Neural progenitor cell (in vitro differentiated cells): ENCODE results near the gene SEL1L3. TPM values are rescaled to one million over a fixed set of nuclear protein-coding genes. Genes with fewer than 3 reads are reported as not detected.

ENCODE experiments used
- DNase-seq: peaks from one replicate; pipeline ENCODE4 v3.0.0-alpha.2; 2016; ENCODE audit warnings: low spot score
- H2AFZ ChIP-seq: fragments of 200-600 bp; sonication (generic); replicated peaks from 2 replicates; pipeline ENCODE4 v1.6.1; 2016; ENCODE audit warnings: antibody characterized with exemption
- H3F3A ChIP-seq: fragments of 200-600 bp; sonication (generic); 2 replicates; pipeline ENCODE4 v1.6.1; 2016; ENCODE audit warnings: antibody characterized with exemption, low read depth
- H3K27ac ChIP-seq: fragments of 200-600 bp; sonication (generic); 2 replicates; pipeline ENCODE4 v1.5.1; 2016; ENCODE audit warnings: mild to moderate bottlenecking
- H3K27me3 ChIP-seq: fragments of 200-600 bp; sonication (generic); 2 replicates; pipeline ENCODE4 v1.6.1; 2016; ENCODE audit warnings: mild to moderate bottlenecking, moderate library complexity
- H3K36me3 ChIP-seq: fragments of 200-600 bp; sonication (generic); 2 replicates; pipeline ENCODE4 v1.5.1; 2016
- H3K4me1 ChIP-seq: fragments of 200-600 bp; sonication (generic); 2 replicates; pipeline ENCODE4 v1.6.1; 2016; ENCODE audit warnings: mixed run types
- H3K4me2 ChIP-seq: fragments of 200-600 bp; sonication (generic); 2 replicates; pipeline ENCODE4 v1.6.1; 2016
- H3K4me3 ChIP-seq: fragments of 200-600 bp; sonication (generic); 2 replicates; pipeline ENCODE4 v1.5.1; 2016
- H3K79me2 ChIP-seq: fragments of 200-600 bp; sonication (generic); 2 replicates; pipeline ENCODE4 v1.6.1; 2016; ENCODE audit warnings: low read depth
- H3K9ac ChIP-seq: fragments of 200-600 bp; sonication (generic); 2 replicates; pipeline ENCODE4 v1.6.1; 2016
- H3K9me3 ChIP-seq: fragments of 200-600 bp; sonication (generic); 2 replicates; pipeline ENCODE4 v1.5.1; 2016; ENCODE audit warnings: low read depth
- H4K20me1 ChIP-seq: fragments of 200-600 bp; sonication (generic); 2 replicates; pipeline ENCODE4 v1.6.1; 2016; ENCODE audit warnings: low read depth
- H3K27ac Mint-ChIP-seq: 3 replicates; pipeline ENCODE4 v1.8.0; 2021; ENCODE audit warnings: mixed read lengths
- H3K27me3 Mint-ChIP-seq: 2 replicates; pipeline ENCODE4 v1.8.0; 2022; ENCODE audit warnings: low read depth, mild to moderate bottlenecking, inconsistent platforms, moderate library complexity, mixed read lengths; ENCODE audit not compliant: insufficient read depth
- H3K36me3 Mint-ChIP-seq: 3 replicates; pipeline ENCODE4 v1.8.0; 2021; ENCODE audit warnings: mixed read lengths
- H3K4me1 Mint-ChIP-seq: 3 replicates; pipeline ENCODE4 v1.8.0; 2021; ENCODE audit warnings: mixed read lengths
- H3K4me3 Mint-ChIP-seq: 3 replicates; pipeline ENCODE4 v1.8.0; 2021; ENCODE audit warnings: mild to moderate bottlenecking, moderate library complexity, mixed read lengths
- H3K9me3 Mint-ChIP-seq: 3 replicates; pipeline ENCODE4 v1.8.0; 2020; ENCODE audit warnings: mixed read lengths
- EZH2 ChIP-seq: fragments of 200-600 bp; sonication (generic); IDR thresholded peaks from 2 replicates; pipeline ENCODE4 v1.6.1; 2017; ENCODE audit warnings: antibody characterized with exemption, mild to moderate bottlenecking, moderate library complexity
- EZH2phosphoT487 ChIP-seq: fragments of 200-600 bp; sonication (generic); IDR thresholded peaks from 2 replicates; pipeline ENCODE4 v1.6.1; 2017; ENCODE audit warnings: antibody characterized with exemption
- total RNA-seq: library from RNA; depleted of rRNA; stranded (reverse); fragments of >200 nt; gene quantifications from 2 replicates; pipeline ENCODE4 v1.2.3, GENCODE V29; 2015; ENCODE audit warnings: low replicate concordance
- TF ChIP-seq, protein P1 (sequence below): fragments of 200-600 bp; sonication (generic); IDR thresholded peaks from 2 replicates; pipeline ENCODE4 v1.5.1; 2017; ENCODE audit warnings: antibody characterized with exemption, mild to moderate bottlenecking

SEL1L3 gene
- total RNA-seq, 1 donor from 2014 or later: 87.2 TPM

DNA sequence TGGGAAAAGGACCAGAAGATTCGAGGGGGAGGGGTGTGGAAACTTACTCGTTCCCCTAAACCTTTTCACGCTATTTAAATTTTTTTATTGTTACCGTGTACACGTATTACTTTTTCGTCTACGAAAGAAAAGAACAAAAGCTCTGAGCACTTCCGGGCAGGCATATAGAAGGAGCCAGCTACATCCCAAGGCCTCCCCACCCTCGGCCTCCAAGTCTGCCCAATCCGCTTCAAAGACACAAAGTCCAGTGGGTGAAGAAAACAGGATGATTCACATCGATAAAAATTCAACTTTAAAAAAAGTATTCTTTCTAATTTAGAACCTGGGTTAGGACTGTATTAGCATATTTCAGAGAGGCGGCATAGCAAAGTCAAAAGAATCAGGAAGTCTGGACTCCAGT lies 23.1 kb downstream of the SEL1L3 start:
- Histone ChIP-seq H3K4me2 (no peak overlapping the region), H3K36me3 (no peaks in the 10 kb centered on the region), H3K9me3 (no peaks in the 10 kb centered on the region), H3F3A (no peaks in the 10 kb centered on the region), H3K9ac (no peak overlapping the region), H3K4me3 (no peak overlapping the region), H3K27ac (no peak overlapping the region), H4K20me1 (no peaks in the 10 kb centered on the region), H3K79me2 (no peaks in the 10 kb centered on the region), H3K27me3 (no peaks in the 10 kb centered on the region), H3K4me1 (peaks cover 8% of the 10 kb centered on the region), H2AFZ (no peak overlapping the region)
- no peak for DNase-seq
- Mint-ChIP-seq H3K27me3 (no peaks in the 10 kb centered on the region), H3K9me3 (no peaks in the 10 kb centered on the region), H3K4me3 (no peak overlapping the region), H3K36me3 (peaks cover 6% of the 10 kb centered on the region), H3K27ac (no peak overlapping the region), H3K4me1 (peaks cover 14% of the 10 kb centered on the region)
- TF ChIP-seq EZH2: no peak
- TF ChIP-seq, protein P1, sequence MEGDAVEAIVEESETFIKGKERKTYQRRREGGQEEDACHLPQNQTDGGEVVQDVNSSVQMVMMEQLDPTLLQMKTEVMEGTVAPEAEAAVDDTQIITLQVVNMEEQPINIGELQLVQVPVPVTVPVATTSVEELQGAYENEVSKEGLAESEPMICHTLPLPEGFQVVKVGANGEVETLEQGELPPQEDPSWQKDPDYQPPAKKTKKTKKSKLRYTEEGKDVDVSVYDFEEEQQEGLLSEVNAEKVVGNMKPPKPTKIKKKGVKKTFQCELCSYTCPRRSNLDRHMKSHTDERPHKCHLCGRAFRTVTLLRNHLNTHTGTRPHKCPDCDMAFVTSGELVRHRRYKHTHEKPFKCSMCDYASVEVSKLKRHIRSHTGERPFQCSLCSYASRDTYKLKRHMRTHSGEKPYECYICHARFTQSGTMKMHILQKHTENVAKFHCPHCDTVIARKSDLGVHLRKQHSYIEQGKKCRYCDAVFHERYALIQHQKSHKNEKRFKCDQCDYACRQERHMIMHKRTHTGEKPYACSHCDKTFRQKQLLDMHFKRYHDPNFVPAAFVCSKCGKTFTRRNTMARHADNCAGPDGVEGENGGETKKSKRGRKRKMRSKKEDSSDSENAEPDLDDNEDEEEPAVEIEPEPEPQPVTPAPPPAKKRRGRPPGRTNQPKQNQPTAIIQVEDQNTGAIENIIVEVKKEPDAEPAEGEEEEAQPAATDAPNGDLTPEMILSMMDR: no peak
- no peak for TF ChIP-seq EZH2phosphoT487

DNA sequence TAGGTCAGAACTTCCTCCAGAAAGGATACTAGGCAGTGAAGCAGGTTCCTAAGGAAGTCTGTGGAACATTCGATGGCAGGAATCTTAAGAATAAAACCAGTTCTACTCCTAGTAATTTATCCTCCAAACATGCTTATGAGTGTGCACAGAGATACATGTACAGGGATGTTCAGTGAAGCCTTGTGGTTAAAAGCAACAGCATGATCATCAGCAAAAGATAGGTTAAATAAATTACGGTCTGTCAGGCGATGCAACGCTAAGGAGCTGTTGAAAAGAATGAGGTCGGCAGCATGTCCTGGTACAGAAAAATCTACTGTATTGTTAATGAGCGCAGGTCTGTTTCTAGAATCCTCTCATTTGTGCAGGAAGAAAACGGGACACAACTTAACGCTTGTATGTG lies 23.6 kb downstream of the SEL1L3 start:
- Histone ChIP-seq H3K9ac (no peak overlapping the region), H3K27ac (no peak overlapping the region), H4K20me1 (no peaks in the 10 kb centered on the region), H3K27me3 (no peaks in the 10 kb centered on the region), H2AFZ (no peak overlapping the region), H3K4me1 (peaks cover 5% of the 10 kb centered on the region), H3K4me2 (no peak overlapping the region), H3K79me2 (no peaks in the 10 kb centered on the region), H3K4me3 (no peak overlapping the region), H3F3A (no peaks in the 10 kb centered on the region), H3K9me3 (no peaks in the 10 kb centered on the region), H3K36me3 (no peaks in the 10 kb centered on the region)
- DNase-seq: no peak
- peaks cover 6% of the 10 kb centered on the region for H3K36me3 Mint-ChIP-seq
- no peaks in the 10 kb centered on the region for H3K27me3 Mint-ChIP-seq
- no peak overlapping the region for H3K27ac Mint-ChIP-seq
- no peaks in the 10 kb centered on the region for H3K9me3 Mint-ChIP-seq
- TF ChIP-seq, protein P1: no peak
- no peak for TF ChIP-seq EZH2
- TF ChIP-seq EZH2phosphoT487: no peak
- H3K4me3 Mint-ChIP-seq: no peak overlapping the region
- peaks cover 10% of the 10 kb centered on the region for H3K4me1 Mint-ChIP-seq

DNA sequence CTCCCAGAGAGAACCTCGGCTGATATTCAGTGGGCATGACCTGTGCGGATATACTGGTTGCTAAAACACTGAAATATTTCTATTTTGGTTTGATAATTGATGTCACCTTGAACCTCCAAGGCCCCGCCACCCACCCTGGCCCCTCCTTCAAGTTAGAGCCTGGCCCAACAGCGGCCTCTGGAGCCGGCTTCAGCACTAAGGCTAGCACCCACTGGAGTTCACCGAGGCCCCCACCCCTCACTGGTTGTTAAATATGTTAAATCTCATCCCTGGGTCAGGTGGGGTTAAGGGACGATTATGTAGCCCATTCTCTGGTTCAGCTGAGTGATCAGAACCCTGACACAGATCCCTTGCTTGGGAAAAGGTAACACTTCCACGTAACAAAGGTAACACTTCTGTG lies 24.3 kb downstream of the SEL1L3 start:
- Mint-ChIP-seq H3K27me3 (no peaks in the 10 kb centered on the region), H3K4me1 (peaks cover 7% of the 10 kb centered on the region), H3K36me3 (peaks cover 6% of the 10 kb centered on the region), H3K9me3 (no peaks in the 10 kb centered on the region), H3K27ac (no peak overlapping the region), H3K4me3 (no peak overlapping the region)
- H4K20me1 ChIP-seq: no peaks in the 10 kb centered on the region
- no peak overlapping the region for H3K9ac ChIP-seq
- H3K4me1 ChIP-seq: peaks cover 6% of the 10 kb centered on the region
- no peak overlapping the region for H2AFZ ChIP-seq
- TF ChIP-seq EZH2phosphoT487: no peak
- TF ChIP-seq EZH2: no peak
- TF ChIP-seq, protein P1: no peak
- no peak overlapping the region for H3K4me2 ChIP-seq
- DNase-seq: peak; percentile 36
- H3K27ac ChIP-seq: no peak overlapping the region
- H3F3A ChIP-seq: no peaks in the 10 kb centered on the region
- H3K27me3 ChIP-seq: no peaks in the 10 kb centered on the region
- H3K9me3 ChIP-seq: no peaks in the 10 kb centered on the region
- no peaks in the 10 kb centered on the region for H3K36me3 ChIP-seq
- no peak overlapping the region for H3K4me3 ChIP-seq
- no peaks in the 10 kb centered on the region for H3K79me2 ChIP-seq
